ENCODE results near the gene SLC9A1. TPM values are rescaled to one million over a fixed set of nuclear protein-coding genes. Genes with fewer than 3 reads are reported as not detected.
A peak's percentile ranks its signal among the peaks of the same experiment; 100 is the strongest.

The SLC9A1 gene
- total RNA-seq, 1 experiment from 2014 or later: 16.6 TPM

- no peak for DNase-seq (ENCODE audit: extremely low read depth, low read depth)
Observed at GRCh38 chr1:27108588-27108987, 46.3 kb downstream of the SLC9A1 start.

GRCh38 chr1:27106561-27107323, 48.2 kb downstream of the SLC9A1 start:
- DNase-seq (ENCODE audit: extremely low read depth, low read depth): no peak

GRCh38 chr1:27105018-27105417, 49.9 kb downstream of the SLC9A1 start:
- DNase-seq (ENCODE audit: extremely low read depth, low read depth): no peak

- DNase-seq (ENCODE audit: extremely low read depth, low read depth): no peak
Observed at GRCh38 chr1:27103498-27103897, 51.4 kb downstream of the SLC9A1 start.

GRCh38 chr1:27102707-27103468, 52.0 kb downstream of the SLC9A1 start:
- DNase-seq (ENCODE audit: extremely low read depth, low read depth): peak; percentile 53

- DNase-seq (ENCODE audit: extremely low read depth, low read depth): no peak
Observed at GRCh38 chr1:27102134-27102706, 52.7 kb downstream of the SLC9A1 start.

- no peak for DNase-seq (ENCODE audit: extremely low read depth, low read depth)
Observed at GRCh38 chr1:27101696-27102095, 53.2 kb downstream of the SLC9A1 start.

GRCh38 chr1:27101054-27101491, 53.9 kb downstream of the SLC9A1 start:
- no peak for DNase-seq (ENCODE audit: extremely low read depth, low read depth)

GRCh38 chr1:27100335-27101053, 54.4 kb downstream of the SLC9A1 start:
- no peak for DNase-seq (ENCODE audit: extremely low read depth, low read depth)

GRCh38 chr1:27099587-27100334, 55.2 kb downstream of the SLC9A1 start:
- peak; percentile 70 for DNase-seq (ENCODE audit: extremely low read depth, low read depth)

GRCh38 chr1:27099135-27099586, 55.8 kb downstream of the SLC9A1 start:
- DNase-seq (ENCODE audit: extremely low read depth, low read depth): peak; percentile 73

GRCh38 chr1:27098431-27099134, 56.3 kb downstream of the SLC9A1 start:
- DNase-seq (ENCODE audit: extremely low read depth, low read depth): no peak

GRCh38 chr1:27097484-27097917, 57.4 kb downstream of the SLC9A1 start:
- DNase-seq (ENCODE audit: extremely low read depth, low read depth): peak; percentile 69

GRCh38 chr1:27095576-27095975, 59.3 kb downstream of the SLC9A1 start:
- DNase-seq (ENCODE audit: extremely low read depth, low read depth): no peak

GRCh38 chr1:27092888-27093287, 62.0 kb downstream of the SLC9A1 start:
- DNase-seq (ENCODE audit: extremely low read depth, low read depth): no peak

- DNase-seq (ENCODE audit: extremely low read depth, low read depth): no peak
Observed at GRCh38 chr1:27090911-27091310, 64.0 kb downstream of the SLC9A1 start.

GRCh38 chr1:27087371-27088220, 67.3 kb downstream of the SLC9A1 start:
- no peak for DNase-seq (ENCODE audit: extremely low read depth, low read depth)

- no peak for DNase-seq (ENCODE audit: extremely low read depth, low read depth)
Observed at GRCh38 chr1:27086628-27087027, 68.3 kb downstream of the SLC9A1 start.
